D341Med (cell line): ENCODE data around the gene CASR.

ENCODE experiments used
- DNase-seq: peaks from one replicate; pipeline ENCODE4 v3.0.0; 2012; ENCODE audit warnings: low spot score

Gene CASR

DNA sequence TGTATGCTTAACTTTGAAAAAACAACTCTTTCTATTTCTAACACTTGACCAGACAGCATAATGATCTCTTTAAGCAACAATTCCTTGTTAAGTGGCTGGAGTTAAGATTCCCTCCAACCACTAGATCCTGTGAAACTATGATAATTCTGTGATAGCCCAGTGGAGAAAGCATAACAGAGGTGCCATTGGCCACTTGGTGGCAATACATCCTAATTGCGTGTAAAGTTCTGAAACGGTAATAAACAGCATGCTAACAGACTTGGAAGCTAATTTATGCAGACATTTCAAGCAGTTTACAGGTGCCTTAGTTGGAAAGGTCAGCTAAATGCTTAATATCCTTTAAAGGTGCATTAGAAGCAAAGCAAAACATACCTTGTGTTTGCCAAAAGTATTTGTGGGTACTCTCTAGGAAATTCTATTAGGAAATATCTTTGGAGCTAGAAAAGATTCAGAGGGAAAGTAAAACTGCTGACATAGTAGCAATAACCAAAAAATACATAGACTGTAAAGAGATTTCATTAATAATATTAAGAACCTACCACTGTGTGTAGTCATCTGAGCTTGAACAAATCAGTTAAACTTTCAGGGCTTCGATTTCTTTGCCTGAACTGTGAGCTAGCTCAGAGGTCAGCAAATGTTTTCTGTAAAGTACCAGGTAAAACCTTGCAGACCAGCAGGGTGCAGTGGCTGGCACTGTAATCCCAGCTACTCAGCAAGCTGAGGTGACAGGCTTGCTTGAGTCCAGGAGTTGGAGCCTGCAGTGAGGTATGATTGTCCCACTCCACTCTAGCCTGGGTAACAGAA lies 122.6 kb downstream of the CASR start:
- no peak for DNase-seq

- no peak for DNase-seq
Measured at GRCh38 chr3:122306622-122306953, 123.1 kb downstream of the CASR start.

GRCh38 chr3:122307094-122307687 lies 123.7 kb downstream of the CASR start:
- no peak for DNase-seq

- DNase-seq, result no peak
Measured at GRCh38 chr3:122307976-122308375, 124.5 kb downstream of the CASR start.

DNA sequence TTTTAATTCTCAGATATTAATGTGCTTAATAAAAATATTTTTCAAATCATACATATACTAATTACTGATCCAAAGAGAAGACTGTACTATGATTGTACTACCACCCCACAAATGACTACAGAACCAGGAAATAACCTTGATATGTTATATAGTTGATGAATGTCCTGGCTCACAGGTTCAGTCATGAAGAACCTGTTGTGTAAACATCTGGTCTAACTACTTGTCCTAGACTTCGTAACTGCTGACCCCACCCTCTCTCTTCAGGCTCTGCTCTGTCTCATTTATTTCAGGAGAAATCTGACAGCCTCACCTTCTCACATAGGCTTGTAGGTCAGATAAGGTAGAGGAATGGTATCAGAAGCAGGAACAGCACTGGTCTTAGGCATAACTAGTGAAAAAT lies 126.9 kb downstream of the CASR start:
- no peak for DNase-seq

- no peak for DNase-seq
Measured at GRCh38 chr3:122312826-122313225, 129.4 kb downstream of the CASR start.

DNA sequence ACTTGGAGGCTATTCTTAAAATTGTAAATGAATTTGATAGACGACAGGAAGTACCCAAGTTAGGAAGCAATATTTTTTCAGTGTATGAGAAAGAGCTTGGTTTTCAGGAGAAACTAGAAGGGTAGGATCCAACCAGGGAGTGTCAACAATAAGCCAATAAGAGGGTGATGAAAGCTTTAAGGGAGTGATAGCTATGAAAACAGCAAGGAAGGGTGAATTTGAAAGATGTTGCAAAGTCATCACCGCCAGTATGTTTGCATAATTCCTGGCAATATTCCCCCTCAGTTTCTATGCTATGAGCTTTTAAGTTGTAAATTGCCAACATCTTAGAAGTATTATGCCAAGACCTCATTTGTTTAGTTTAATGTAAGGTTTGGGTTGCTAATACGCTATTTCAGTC lies 129.8 kb downstream of the CASR start:
- no peak for DNase-seq

GRCh38 chr3:122314228-122314876 lies 130.9 kb downstream of the CASR start:
- DNase-seq, result no peak

GRCh38 chr3:122315619-122316018 lies 132.2 kb downstream of the CASR start:
- no peak for DNase-seq

DNA sequence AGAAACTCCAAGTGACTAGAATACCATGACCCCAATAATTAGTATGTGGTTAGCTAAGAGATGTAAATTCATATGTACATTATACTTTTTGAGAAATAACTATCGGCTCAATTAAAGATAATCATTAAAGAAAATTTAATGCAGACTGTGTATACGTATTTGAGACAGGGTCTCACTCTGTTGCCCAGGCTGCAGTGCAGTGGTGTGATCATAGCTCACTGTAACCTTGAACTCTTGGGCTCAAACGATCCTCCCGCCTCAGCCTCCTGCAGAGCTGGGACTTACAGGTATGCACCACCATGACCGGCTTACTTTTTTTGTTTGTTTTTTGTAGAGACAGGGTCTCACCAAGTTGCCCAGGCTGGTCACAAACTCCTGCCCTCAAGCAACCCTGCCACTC lies 132.9 kb downstream of the CASR start:
- no peak for DNase-seq

DNA sequence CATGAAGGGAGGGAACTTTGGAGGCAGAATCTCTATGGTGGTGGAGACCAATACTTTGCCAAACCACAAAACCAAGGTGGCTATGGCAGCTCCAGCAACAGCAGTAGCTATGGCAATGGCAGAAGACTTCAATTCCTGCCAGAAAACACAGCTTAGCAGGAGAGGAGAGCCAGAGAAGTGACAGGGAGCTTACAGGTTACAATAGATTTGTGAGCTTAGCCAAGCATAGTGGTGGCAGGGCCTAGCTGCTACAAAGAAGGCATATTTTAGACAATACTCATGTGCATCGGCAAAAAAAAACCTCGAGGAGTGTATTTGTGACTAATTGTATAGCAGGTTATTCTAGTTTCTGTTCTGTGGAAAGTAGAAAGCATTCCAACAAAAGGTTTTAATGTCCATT lies 135.2 kb downstream of the CASR start:
- no peak for DNase-seq

DNA sequence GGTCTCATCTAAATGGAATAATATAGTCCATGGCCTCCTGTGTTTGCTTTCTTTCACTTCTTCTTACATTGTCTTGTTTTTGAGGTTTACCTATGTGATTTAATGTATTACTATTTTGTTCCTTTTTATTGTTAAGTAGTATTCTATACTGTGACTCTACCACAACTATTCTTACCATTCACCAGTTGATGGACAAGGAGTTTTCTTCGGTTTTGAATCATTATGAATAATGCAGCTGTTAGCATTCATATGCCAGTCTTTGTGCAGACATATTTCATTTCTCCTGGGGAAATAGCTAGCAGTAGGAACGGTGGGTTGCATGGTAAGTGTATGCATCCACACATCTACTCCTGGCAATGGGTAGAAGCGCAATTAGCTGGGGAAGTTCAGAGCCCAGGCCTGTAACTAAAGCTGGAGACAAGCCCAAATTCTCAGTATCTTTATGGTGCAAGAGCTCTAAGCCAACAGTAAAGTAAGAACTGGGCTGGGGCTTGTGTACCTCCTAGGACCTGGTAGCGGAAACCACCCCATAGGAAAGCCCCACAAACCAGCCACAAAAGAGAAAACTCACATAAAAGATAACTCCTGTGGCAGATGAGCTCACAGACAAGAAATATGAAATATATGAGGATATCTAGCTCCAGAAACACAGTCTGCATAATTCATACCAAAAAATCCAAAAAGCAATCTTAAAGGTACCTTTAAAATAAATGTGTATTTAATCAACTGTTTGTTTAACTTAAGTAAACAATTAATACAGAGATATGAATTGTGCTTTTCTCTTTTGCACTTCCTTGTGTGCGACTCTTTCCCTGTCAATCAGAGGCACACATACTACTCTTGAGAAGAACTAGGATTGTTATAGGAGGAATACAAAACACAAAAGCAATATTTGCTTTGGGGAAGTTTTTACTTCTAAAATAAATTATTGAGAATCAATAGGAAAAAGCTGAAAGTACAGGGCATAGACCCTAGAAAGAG lies 138.9 kb downstream of the CASR start:
- DNase-seq, result no peak

DNA sequence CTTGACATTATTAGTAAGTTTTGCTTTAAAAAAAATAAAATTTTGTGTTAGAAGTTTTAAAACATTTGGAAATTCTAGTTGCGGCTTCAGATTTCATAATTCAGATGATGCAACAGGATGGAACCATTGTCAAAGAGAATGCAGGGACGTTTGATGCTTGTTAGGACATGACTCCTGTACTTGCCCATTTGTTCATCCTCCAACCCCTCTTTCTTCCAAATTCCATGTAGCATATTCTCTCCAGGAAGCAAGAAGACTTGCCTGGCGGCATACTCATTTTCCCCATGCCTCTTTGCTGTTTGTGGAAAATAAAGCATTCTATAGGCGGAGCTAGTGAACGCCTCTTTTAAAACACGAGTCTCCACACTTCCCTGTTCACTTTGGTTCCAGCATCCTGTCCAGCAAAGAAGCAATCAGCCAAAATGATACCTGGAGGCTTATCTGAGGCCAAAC lies 141.4 kb downstream of the CASR start, which contains the start of gene CSTA:
Gene CSTA (plus strand): TSS at position 378 of the 453 bp plus-strand sequence. CDS start 45 bp downstream, at position 423.
- DNase-seq, result no peak

- no peak for DNase-seq
Measured at GRCh38 chr3:122325769-122326168, 142.3 kb downstream of the CASR start.

DNA sequence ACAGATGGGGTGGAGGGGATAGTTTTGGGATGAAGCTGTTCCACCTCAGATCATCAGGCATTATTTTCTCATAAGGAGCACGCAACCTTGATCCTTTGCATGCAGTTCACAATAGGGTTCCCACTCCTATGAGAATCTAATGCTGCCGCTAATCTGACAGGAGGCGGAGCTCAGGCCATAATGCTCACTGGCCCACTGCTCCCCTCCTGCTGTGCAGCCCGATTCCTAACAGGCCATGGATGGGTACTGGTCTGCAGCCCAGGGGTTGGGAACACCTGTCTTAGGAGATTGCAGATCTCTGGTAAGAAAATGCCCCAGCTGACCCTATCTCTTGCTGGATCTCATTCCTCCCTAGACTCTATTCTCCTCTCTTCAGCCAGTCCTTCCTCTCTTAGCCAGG lies 148.4 kb downstream of the CASR start:
- DNase-seq, result no peak

GRCh38 chr3:122332551-122332950 lies 149.1 kb downstream of the CASR start:
- DNase-seq, result no peak
